Measurements from ENCODE around the gene GPR65.
A peak's percentile ranks its signal among the peaks of the same experiment; 100 is the strongest.

Gene GPR65, protein sequence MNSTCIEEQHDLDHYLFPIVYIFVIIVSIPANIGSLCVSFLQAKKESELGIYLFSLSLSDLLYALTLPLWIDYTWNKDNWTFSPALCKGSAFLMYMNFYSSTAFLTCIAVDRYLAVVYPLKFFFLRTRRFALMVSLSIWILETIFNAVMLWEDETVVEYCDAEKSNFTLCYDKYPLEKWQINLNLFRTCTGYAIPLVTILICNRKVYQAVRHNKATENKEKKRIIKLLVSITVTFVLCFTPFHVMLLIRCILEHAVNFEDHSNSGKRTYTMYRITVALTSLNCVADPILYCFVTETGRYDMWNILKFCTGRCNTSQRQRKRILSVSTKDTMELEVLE

DNA sequence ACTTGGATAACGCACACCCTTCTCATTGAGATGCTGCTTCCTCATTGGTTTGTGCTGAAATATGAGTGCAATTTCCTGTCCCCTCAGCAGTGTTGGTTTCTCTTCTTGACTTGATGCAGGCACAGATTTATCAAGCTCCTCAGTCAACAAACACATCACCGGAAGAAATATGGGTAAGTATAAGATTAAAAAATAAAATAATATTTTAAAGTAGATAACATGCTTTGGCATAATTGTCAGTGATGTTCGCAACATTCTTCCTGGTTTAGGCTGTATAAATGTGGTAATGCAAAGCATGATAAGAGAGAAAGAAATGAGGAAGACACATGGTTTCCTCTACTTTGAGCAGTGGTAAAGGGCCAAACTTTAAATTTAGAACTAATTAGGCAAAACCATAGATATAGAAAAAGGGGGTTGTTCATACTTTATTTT, at the start of gene GPR65:
Gene GPR65, plus strand, starts transcription at position 86 of the 432 bp plus-strand sequence. CDS start 5,713 bp downstream, outside the sequence.
- no peak for DNase-seq (ENCODE audit: low read depth)

DNA sequence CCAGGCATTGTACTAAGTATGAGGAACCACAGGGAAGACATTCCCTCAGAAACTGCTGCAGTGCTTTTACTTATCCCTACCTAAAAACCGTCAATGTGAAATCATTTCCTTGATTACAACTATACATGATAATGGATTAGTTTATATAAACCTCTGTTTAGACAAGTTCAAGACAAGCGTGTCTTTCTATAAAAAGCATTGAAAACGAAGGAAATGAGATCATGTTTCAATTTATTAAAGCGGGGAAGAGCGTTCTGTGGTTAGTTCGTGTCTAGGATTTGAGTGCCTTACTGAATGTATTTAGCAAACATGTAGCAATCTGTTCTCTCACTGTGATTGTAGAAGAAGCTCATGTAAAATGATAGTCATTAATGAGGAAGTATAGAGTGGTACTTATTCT, 49.4 kb upstream of the GPR65 start:
- no peak for DNase-seq (ENCODE audit: low read depth)

DNA sequence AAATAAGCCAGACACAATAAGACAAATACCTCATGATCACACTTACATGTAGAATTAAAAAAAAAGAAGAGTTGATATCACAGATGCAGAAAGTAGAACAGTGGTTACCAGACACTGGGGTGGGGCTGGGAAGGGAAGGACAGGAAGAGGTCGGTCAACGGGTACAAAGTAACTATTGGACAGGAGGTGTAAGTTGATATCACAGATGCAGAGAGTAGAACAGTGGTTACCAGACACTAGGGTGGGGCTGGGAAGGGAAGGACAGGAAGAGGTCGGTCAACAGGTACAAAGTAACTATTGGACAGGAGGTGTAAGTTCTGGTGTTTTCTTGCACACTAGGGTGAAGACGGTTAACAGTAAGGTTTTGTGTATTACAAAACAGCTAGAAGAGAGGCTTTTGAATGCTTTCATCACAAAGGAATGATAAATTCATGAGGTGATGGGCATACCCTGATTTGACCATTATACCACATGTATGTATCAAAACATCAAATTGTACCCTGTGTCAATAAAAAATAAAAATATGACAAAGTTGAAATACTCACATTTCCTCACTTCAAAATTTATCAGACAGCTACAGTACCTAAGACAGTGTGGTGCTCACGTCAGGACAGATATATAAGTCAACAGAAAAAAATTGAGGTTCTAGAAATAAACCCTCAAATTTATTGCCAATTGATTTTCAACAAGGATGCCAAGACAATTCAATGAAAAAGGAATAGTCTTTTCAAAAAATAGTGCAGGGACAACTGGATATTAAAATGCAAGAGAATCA, 44.7 kb upstream of the GPR65 start:
- DNase-seq (ENCODE audit: low read depth): no peak

DNA sequence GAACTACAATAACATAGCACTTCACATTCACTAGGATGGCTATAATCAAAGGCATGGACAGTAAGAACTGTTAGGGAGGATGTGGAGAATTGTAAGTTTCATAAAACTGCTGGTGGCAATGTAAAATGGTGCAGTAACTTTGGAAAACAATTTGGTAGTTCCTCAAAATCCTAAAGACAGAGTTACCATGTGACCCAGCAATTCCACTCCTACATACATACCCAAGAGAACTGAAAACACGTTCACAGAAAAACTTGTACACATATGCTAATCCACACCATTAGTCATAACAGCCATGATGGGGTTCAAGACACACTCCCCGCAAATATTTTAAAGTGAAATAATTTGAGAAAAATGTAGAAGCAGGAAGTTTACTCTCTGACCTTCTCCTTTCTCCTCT, 43.7 kb upstream of the GPR65 start:
- DNase-seq (ENCODE audit: low read depth): no peak

DNA sequence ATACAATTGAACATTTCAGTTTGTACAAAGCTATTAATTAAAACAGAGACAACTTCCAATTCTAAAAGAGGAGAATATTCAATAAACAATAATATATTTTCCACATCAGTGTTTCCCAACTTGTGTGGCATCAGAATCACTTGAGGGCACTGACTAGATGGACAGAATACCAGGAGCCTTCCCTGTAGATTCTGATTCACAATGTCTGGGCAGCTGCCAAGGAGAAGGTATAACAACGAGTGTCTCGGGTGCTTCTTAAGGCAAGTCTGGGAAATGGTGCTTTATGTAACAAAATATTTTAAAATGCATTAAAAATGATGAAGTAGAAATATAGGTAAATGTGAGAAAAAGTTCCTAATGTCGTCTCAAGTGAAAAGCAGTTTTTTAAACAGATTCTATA, 38.1 kb upstream of the GPR65 start:
- DNase-seq (ENCODE audit: low read depth): no peak

DNA sequence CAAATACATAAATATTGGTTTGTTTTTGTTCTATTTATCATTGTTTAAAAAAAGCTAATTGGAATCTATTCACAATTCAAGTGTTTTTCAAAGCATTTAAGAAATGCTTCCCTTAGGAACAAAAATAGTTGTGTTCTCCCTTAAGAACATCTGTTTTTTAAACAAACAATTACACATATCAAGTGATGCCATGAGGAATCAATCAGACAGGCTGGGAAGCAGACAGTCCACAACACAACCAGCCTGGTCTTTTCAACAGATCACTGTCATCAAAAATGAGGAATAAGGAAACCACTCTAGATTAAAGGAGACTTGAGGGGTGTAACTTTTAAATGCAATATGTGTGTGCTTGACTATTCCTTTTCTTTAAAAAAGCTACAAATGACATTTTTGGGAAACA, 37.4 kb upstream of the GPR65 start:
- no peak for DNase-seq (ENCODE audit: low read depth)

DNA sequence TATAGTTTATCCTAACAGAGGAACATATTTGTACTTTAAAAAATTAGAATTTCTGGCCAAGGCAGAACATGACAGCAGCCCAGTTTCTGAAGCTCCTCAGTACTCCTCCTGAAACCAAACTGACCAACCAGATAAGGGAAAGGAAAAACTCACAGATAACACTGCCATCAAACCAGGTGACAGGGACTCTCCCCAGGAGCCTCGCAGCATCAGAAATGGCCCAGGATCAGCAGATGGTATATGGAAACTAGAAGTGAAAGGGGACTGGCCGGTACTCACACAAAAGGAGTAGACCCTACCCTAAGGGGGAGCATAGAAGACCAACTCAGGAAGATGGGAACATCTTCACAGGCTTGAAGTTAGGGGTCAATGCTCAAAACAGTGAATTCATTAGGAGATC, 33.9 kb upstream of the GPR65 start:
- DNase-seq (ENCODE audit: low read depth): no peak

DNA sequence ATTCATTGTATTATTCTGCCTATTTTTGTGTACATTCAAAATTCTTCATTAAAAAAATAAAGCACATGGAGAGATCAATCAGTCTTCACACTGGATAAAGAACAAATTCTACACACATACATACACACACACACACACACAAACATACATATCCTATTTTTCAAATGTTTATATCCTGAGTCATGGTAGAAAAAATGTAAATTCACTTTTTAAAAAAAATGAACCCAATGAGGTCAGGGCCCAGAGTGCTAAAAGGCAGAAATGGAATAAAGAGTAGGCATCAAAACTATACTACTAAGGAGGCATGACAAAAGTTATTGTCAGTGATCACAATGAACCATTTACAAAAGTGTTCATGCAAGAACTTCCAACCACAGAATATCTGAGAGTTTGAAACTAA, 29.3 kb upstream of the GPR65 start:
- no peak for DNase-seq (ENCODE audit: low read depth)

DNA sequence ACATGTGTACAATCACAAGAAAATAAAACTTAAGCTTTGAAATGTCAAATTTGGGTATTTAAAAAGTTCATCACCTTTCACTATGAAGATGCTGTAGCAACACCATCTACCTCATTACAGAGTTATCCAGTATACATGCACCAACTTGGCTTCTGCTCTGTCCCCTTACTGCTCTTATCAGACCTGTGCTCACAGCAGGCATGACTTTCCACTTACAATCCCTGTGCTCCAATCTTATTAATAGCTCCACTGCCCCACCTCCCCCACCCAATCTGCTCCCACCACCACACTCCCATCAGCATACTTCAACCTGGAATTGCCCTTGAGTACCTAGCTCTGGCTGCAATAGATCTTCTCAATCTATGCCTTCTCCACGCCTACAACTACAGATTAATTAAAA, 25.2 kb upstream of the GPR65 start:
- DNase-seq (ENCODE audit: low read depth): no peak

DNA sequence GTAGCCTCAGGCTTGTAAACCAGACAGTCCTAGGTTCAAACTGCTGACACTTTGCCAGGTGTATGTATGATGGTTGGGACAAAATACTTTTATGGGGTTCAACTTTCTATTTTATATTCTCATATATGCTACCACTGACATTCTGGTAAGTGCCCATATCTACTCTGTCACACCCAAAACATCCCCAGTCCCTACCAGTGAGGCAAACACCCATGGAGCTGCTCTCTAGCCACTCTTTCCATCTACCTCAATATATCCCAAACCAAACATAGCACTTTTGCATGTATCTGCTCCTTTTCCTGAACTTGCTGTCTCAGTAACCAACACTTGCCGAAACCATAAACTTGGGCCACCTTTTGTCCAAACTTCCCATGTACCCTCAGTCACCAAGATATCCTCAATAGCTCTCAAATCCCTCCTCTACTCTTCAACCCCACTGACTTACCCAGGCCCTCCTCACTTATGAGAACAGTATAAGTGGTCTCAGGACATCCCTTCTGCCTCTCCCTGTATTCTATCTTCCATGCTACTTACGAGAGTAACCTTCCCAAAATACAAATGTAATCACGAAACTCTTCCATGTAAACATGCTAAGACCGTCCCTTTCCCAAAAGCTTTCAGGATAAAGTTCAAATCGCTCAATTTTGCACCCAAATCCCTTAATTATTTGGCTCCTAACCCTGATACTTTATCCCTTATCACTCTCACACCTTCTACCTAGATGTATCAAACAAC, 15.5 kb upstream of the GPR65 start:
- no peak for DNase-seq (ENCODE audit: low read depth)

DNA sequence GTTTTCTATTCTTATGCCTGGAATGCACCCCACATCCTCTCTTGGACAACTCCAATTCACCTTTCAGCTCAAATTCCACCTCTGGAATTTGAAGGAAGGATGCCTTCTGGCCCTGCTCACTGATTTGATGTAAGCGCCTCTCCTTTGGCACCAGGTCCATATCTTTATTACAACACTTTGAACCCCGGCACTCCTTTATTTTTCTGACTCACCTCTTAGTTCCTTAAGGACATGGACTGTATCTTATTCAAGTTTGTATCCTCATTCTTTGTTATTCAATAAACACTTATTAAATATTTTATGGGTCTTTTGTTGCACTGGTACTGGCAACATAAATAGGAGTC, 15.0 kb upstream of the GPR65 start:
- DNase-seq (ENCODE audit: low read depth): no peak

DNA sequence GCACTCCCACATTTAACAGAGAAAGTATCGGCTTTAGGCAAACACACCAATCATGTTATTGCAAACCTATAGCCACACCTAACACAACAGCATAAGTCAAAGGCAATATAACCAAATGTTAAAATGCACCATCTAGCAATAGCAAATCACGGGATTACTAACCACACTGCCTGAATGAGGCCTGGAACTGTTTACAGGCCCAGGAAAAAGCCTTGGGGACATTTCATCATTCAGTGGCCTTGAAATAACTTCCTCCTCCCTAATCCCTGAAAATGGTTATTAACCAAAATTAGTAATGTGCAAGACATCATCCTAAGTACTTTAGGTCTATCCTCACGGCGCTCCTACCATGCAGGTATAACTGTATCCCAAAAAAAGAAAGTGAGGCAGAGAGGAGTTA, 14.3 kb upstream of the GPR65 start:
- DNase-seq (ENCODE audit: low read depth): no peak

DNA sequence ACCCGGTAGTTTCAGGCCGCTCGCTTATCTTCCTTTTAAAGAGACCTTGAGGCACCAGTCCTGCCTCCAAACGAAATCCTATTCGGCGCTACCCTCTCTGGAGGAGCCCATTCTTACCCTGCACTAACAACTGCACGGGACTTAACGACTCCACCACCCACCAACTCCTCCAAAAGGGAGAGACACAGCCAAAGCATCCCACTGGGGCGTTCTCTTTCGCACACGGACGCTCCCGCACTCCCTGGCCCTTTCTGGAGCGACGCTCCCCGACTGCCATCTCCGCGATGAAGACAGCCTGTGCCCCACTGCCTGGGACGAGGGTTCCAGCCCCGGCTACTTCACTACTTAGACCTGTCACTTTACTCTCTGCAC, 12.6 kb upstream of the GPR65 start:
- DNase-seq (ENCODE audit: low read depth): peak; percentile 12

DNA sequence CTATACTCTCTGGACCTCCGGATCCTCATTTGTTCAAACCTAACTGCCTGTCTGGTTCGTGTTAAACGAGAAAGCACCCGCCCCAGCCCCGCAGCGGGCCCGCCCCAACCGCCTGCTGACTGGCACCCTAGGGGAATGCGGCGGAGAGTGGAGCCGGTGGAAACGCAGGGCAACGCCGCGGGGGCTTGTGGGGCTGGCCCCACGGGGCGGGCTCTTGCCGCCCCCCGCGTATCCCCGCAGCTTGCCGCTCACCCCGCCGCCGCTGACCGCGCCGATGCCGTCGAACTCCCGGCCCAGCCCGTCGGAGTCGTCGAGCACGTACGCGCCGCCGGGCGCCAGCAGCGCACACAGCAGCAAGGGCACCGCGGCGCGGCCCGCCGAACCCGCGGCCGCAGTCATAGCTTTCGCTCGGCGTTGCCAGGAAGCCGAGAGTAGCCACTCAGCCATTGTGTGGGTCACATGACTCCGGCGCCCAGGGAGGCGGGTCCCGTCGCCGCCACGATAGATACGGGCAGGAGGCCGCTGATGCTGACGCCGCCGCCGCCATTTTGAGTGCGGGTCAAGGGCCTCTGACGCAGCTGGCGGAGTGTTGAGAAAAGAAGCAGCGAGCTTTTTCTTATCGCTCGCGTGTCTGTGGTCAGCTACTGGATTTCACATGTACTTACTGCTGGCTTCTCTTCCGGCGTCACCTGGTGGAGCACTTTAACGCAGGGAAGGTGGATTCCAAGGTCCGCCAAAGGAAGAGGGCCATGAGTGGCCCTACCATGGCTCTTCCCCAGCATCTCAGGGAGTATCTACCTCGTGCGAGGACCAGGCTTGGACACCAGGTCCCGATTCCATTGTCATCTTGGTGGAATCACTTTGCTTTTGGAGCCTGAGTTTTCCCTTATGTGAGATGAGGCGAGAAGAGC, 12.0 kb upstream of the GPR65 start, which contains the start of gene GALC:
Gene GALC, minus strand, starts transcription at position 465 of the 911 bp plus-strand sequence. Its CDS starts 18 bp downstream, at position 447.
- peak; percentile 73 for DNase-seq (ENCODE audit: low read depth)

DNA sequence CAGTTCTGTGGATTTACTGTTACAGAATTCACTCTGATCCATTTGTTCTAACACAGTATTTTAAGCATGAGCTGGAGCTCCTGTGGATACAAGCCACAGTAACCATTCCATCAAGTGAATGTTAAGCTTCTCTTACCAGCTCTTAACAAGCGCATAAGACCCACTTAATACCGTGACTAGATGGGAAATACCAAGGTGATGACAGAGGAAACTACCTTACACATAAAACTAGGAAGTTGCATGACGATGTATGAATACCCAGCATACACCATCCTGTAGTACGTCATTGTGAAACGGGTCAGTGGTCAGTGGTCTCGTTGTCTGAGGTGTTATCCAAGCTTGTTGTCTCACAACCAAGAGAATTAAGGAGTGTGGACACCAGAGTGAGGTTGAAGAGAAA, 10.0 kb upstream of the GPR65 start:
- no peak for DNase-seq (ENCODE audit: low read depth)

DNA sequence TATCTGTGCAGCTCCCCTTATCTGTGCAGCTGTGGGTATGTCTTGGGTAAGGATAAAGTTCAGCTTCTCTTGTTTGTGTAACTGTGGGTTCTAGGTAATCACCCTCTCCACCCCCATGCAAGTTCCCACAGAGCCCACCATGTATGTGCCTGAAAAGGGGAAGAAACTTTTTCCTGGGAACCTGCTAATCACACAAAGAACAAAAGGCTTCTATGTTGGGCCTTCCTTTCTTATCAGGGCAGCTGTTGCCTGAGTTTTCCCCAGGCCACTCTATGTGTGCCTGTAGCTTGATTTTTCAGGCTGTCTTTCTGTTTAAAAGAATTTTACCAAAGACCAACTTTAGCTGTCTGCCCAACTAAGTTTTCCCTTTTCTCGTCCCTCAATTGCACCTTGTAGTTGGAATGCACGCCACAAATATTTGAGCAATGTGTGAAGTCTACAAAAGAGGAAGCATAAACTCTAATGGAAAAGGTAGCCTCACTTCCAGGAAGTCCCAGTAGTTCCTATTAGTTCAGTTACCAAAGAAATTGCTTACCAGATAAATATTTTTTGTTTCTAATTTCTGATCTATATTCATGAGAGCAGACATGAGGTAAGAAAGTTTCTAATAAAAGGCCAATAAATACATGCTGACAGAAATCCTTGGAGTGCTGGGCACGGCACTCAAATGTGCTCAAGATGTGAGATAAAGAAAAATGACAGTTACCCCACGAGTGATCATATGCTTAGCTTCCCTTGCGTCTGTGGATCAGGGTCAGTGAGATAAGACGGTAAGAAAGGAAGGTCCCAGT, 9.2 kb upstream of the GPR65 start:
- DNase-seq (ENCODE audit: low read depth): no peak

DNA sequence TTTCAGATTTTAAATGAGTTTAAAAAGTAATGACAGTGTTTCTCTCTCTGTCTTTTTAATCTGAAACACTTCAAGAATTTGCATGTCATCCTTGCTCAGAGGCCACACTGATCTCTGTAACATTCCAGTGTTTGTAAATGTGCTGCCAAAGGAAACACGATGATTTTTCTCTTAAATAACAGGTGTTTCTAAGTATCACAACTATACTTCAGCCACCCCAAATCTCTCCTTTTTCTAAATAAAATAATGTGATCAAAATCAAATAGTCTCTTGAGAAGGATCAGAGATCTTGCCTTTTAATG, 8.7 kb upstream of the GPR65 start:
- DNase-seq (ENCODE audit: low read depth): no peak

DNA sequence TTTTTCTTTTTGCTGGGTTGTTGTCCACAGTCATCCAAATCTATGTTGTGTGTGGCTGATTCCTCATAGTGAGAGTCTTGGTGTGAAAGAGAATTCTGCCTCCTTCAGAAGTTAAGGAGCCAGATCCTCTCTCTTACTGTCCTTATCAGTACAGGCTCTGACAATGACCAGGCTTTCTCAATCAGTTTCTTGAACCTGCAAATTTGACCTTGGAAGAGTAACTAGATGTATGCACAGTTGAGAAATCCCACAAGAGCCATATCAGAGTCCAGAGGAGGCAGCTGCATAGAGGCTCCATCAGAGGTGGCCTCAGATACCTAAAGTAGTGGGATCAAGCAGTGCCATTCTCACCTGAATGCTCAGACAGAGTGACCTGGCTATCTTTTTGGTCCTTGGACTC, 6.5 kb upstream of the GPR65 start:
- no peak for DNase-seq (ENCODE audit: low read depth)

DNA sequence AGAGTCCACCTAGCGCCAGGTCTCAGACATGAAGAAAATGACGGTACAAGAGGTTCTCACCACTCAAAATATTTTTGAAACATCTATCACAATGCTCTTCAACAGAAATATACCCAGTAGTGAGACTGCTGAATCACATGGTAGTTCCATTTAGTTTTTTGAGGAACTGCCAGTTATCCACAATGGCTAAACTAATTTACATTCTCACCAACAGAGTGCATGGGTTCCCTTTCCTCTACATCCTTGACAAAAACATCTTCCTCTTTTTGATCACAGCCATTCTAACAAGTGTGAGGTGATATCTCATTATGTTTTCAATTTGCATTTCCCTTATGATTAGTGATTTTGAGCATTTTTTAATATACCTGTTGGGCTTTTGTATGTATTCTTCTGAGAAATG, 5.7 kb upstream of the GPR65 start:
- no peak for DNase-seq (ENCODE audit: low read depth)

DNA sequence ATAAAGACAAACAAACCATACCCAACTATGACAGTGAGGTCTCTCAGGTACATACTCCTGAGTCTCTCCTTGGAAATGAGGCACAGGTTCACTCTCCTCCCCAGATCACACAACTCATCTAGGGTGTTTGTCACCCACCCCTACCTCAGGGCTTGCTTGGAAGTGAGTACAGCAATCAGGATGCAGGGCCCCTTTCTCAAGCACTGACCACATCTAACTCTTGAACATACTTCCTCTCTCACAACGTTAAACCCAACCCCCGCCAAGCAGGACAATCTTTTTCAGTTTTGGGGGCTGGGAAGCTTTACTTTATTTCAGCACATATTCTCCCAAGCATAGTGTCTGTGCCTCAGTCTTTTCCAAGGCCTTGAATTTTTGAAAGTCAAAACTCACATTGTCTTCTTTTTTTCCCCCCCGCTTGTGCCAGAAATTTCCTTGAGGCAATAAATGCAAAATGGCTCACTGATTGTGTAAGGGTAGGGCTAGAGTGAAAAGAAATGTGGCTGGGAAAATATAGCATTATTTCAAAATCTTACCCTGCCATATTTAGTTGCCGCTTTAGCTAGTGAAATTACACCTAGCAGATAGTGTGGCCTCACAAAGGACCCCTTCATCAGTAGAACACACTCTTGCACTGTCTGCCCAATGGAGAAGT, 2.4 kb upstream of the GPR65 start:
- DNase-seq (ENCODE audit: low read depth): no peak

DNA sequence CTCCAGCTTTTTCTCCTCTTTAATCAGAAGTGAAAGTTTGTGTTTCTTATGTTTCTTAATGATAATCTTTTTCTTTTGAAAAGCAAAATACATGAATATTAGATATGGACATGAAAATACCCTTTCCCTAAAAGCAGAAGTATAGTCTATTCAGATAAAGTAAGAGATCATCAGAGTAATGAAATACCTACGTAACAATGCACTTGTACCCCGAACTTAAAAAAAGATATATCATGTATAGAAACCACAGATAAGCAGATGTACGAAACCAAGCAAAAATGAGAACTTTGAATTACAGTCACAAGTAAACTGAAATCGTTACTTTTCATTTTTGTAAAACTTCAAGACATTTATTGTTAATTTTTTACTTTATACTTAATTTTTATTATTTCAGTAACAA, 1.5 kb upstream of the GPR65 start:
- DNase-seq (ENCODE audit: low read depth): no peak
